Neural cell (in vitro differentiated cells): ENCODE results near the gene B3GALNT1. TPM values are rescaled to one million over a fixed set of nuclear protein-coding genes. Genes with fewer than 3 reads are reported as not detected.

Experiments used
- H2AFZ ChIP-seq: fragments of 200-600, 300-800 bp; sonication (generic), shearing (Covaris generic); 2 replicates; pipeline ENCODE4 v1.6.0; 2014; ENCODE audit warnings: low read depth, mild to moderate bottlenecking, antibody characterized with exemption, low read length, moderate library complexity
- H3F3A ChIP-seq: fragments of 200-600 bp; shearing (Covaris generic); 2 replicates; pipeline ENCODE4 v1.6.1; 2016; ENCODE audit warnings: mild to moderate bottlenecking, moderate library complexity, mixed read lengths, antibody characterized with exemption, low read length; ENCODE audit not compliant: insufficient read depth, poor library complexity, severe bottlenecking
- H3K27ac ChIP-seq: fragments of 200-600, 300-800 bp; sonication (generic), shearing (Covaris generic); 2 replicates; pipeline ENCODE4 v1.5.1; 2014; ENCODE audit warnings: mild to moderate bottlenecking, low read length, moderate library complexity
- H3K27me3 ChIP-seq: fragments of 300-800, 200-600 bp; sonication (generic), shearing (Covaris generic); 2 replicates; pipeline ENCODE4 v1.6.0; 2014; ENCODE audit warnings: mild to moderate bottlenecking, low read depth, low read length, moderate library complexity; ENCODE audit not compliant: insufficient read depth
- H3K36me3 ChIP-seq: fragments of 300-800, 200-600 bp; sonication (generic), shearing (Covaris generic); 2 replicates; pipeline ENCODE4 v1.5.1; 2014; ENCODE audit warnings: mild to moderate bottlenecking, antibody characterized with exemption, low read length, moderate library complexity; ENCODE audit not compliant: insufficient read depth
- H3K4me2 ChIP-seq: fragments of 300-800, 200-600 bp; sonication (generic), shearing (Covaris generic); 2 replicates; pipeline ENCODE4 v1.6.0; 2014; ENCODE audit warnings: mild to moderate bottlenecking, low read length
- H3K4me3 ChIP-seq: fragments of 300-800, 200-600 bp; sonication (generic), shearing (Covaris generic); 2 replicates; pipeline ENCODE4 v1.5.1; 2014; ENCODE audit warnings: mild to moderate bottlenecking, low read length, moderate library complexity
- H3K79me2 ChIP-seq: fragments of 200-600 bp; shearing (Covaris generic); replicated peaks from 2 replicates; pipeline ENCODE4 v1.6.0; 2014; ENCODE audit warnings: mild to moderate bottlenecking, low read length, moderate library complexity; ENCODE audit not compliant: insufficient read depth
- H3K9ac ChIP-seq: fragments of 300-800, 200-600 bp; sonication (generic), shearing (Covaris generic); 2 replicates; pipeline ENCODE4 v1.6.1; 2016; ENCODE audit warnings: mild to moderate bottlenecking, low read length, mixed read lengths
- H3K9me2 ChIP-seq: fragments of 200-600 bp; shearing (Covaris generic); 2 replicates; pipeline ENCODE4 v1.6.1; 2016; ENCODE audit warnings: mild to moderate bottlenecking, low read length, mixed read lengths; ENCODE audit not compliant: insufficient read depth
- H3K9me3 ChIP-seq: fragments of 200-600, 300-800 bp; sonication (generic), shearing (Covaris generic); 2 replicates; pipeline ENCODE4 v1.6.1; 2016; ENCODE audit warnings: mild to moderate bottlenecking, mixed run types, low read length, moderate library complexity, mixed read lengths
- H4K20me1 ChIP-seq: fragments of 200-600 bp; shearing (Covaris generic); 2 replicates; pipeline ENCODE4 v1.6.1; 2016; ENCODE audit warnings: mild to moderate bottlenecking, mixed run types; ENCODE audit not compliant: insufficient read depth
- CTCF ChIP-seq: fragments of 450-650 bp; IDR thresholded peaks from 2 replicates; pipeline ENCODE4 v1.5.1; 2014; ENCODE audit warnings: antibody characterized with exemption, mild to moderate bottlenecking, moderate library complexity; ENCODE audit not compliant: poor library complexity, severe bottlenecking
- EP300 ChIP-seq: fragments of 450-650 bp; conservative IDR thresholded peaks from 2 replicates; pipeline ENCODE4 v1.6.1; 2014; ENCODE audit warnings: antibody characterized with exemption, mild to moderate bottlenecking, moderate library complexity; ENCODE audit not compliant: poor library complexity, severe bottlenecking
- EZH2 ChIP-seq: fragments of 200-600, 300-800 bp; shearing (Covaris generic), sonication (generic); IDR thresholded peaks from 2 replicates; pipeline ENCODE4 v1.6.1; 2014; ENCODE audit warnings: antibody characterized with exemption, low read length, borderline replicate concordance, mild to moderate bottlenecking; ENCODE audit not compliant: insufficient read depth, poor library complexity, severe bottlenecking
- MXI1 ChIP-seq: fragments of 450-650 bp; conservative IDR thresholded peaks from 2 replicates; pipeline ENCODE4 v1.6.1; 2014; ENCODE audit warnings: antibody characterized with exemption, mild to moderate bottlenecking; ENCODE audit not compliant: poor library complexity, severe bottlenecking
- POLR2AphosphoS5 ChIP-seq: IDR thresholded peaks from 2 replicates; pipeline ENCODE4 v1.6.1; 2012
- RAD21 ChIP-seq: fragments of 450-650 bp; conservative IDR thresholded peaks from 2 replicates; pipeline ENCODE4 v1.6.1; 2014; ENCODE audit warnings: antibody characterized with exemption, mild to moderate bottlenecking, moderate library complexity
- SMC3 ChIP-seq: fragments of 450-650 bp; conservative IDR thresholded peaks from 2 replicates; pipeline ENCODE4 v1.6.1; 2014; ENCODE audit warnings: antibody characterized with exemption, mild to moderate bottlenecking, moderate library complexity; ENCODE audit not compliant: poor library complexity
- TAF1 ChIP-seq: IDR thresholded peaks from 2 replicates; pipeline ENCODE4 v1.6.1; 2012; ENCODE audit warnings: low read depth
- polyA plus RNA-seq: library from polyadenylated mRNA; depleted of rRNA; stranded (reverse); fragments of >200 nt; gene quantifications from 2 replicates; pipeline ENCODE4 v1.2.3, GENCODE V29; 2014
- TF ChIP-seq, protein P1 (sequence below): IDR thresholded peaks from 2 replicates; pipeline ENCODE4 v1.6.1; 2012; ENCODE audit warnings: borderline replicate concordance

Gene B3GALNT1
- polyA plus RNA-seq, 1 donor from 2014 or later: 31.7 TPM

- Histone ChIP-seq H3K79me2 (no peaks in the 10 kb centered on the region), H2AFZ (no peak overlapping the region), H3K4me2 (no peak overlapping the region), H3K9ac (no peak overlapping the region), H3K36me3 (no peaks in the 10 kb centered on the region), H3K27ac (no peak overlapping the region), H3K9me2 (no peaks in the 10 kb centered on the region), H3K27me3 (no peaks in the 10 kb centered on the region), H3F3A (no peaks in the 10 kb centered on the region), H4K20me1 (no peaks in the 10 kb centered on the region), H3K4me3 (no peak overlapping the region), H3K9me3 (no peaks in the 10 kb centered on the region)
- TF ChIP-seq POLR2AphosphoS5 (no peak), EP300 (no peak), MXI1 (no peak), TAF1 (no peak), EZH2 (no peak), SMC3 (no peak)
- TF ChIP-seq, protein P1, sequence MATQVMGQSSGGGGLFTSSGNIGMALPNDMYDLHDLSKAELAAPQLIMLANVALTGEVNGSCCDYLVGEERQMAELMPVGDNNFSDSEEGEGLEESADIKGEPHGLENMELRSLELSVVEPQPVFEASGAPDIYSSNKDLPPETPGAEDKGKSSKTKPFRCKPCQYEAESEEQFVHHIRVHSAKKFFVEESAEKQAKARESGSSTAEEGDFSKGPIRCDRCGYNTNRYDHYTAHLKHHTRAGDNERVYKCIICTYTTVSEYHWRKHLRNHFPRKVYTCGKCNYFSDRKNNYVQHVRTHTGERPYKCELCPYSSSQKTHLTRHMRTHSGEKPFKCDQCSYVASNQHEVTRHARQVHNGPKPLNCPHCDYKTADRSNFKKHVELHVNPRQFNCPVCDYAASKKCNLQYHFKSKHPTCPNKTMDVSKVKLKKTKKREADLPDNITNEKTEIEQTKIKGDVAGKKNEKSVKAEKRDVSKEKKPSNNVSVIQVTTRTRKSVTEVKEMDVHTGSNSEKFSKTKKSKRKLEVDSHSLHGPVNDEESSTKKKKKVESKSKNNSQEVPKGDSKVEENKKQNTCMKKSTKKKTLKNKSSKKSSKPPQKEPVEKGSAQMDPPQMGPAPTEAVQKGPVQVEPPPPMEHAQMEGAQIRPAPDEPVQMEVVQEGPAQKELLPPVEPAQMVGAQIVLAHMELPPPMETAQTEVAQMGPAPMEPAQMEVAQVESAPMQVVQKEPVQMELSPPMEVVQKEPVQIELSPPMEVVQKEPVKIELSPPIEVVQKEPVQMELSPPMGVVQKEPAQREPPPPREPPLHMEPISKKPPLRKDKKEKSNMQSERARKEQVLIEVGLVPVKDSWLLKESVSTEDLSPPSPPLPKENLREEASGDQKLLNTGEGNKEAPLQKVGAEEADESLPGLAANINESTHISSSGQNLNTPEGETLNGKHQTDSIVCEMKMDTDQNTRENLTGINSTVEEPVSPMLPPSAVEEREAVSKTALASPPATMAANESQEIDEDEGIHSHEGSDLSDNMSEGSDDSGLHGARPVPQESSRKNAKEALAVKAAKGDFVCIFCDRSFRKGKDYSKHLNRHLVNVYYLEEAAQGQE: no peak
Measured at GRCh38 chr3:161050935-161051334, 54.2 kb downstream of the B3GALNT1 start.

- Histone ChIP-seq H4K20me1 (no peaks in the 10 kb centered on the region), H3K4me3 (no peak overlapping the region), H3K36me3 (no peaks in the 10 kb centered on the region), H2AFZ (no peak overlapping the region), H3K9me2 (no peaks in the 10 kb centered on the region), H3K9me3 (no peaks in the 10 kb centered on the region), H3K27ac (no peak overlapping the region), H3F3A (no peaks in the 10 kb centered on the region), H3K79me2 (no peaks in the 10 kb centered on the region), H3K9ac (no peak overlapping the region), H3K4me2 (no peak overlapping the region), H3K27me3 (no peaks in the 10 kb centered on the region)
- TF ChIP-seq EZH2 (no peak), TAF1 (no peak), EP300 (no peak), POLR2AphosphoS5 (no peak), CTCF (no peak), RAD21 (no peak), MXI1 (no peak), SMC3 (no peak)
- TF ChIP-seq, protein P1: no peak
Measured at GRCh38 chr3:161049683-161050248, 55.4 kb downstream of the B3GALNT1 start.
